IMR-90 (cell line): ENCODE results near the gene ADCY4. TPM values are rescaled to one million over a fixed set of nuclear protein-coding genes. Genes with fewer than 3 reads are reported as not detected.

ENCODE experiments used
- ATAC-seq: fragments of 200-7000 bp; cut with Tn5 transposase; 2 replicates; pipeline ENCODE4 v1.9.1; 2020; ENCODE audit warnings: low read depth, mild to moderate bottlenecking, moderate library complexity
- BruUV-seq: library from RNA; stranded (reverse); fragments of 400-500 nt; replicated peaks from 2 replicates; lab custom pipeline; 2021; lab: Mats Ljungman, UMichigan
- CTCF ChIA-PET: fragments of 300-600 bp; formaldehyde crosslinking; extraction: SDS; loops from one replicate; lab custom pipeline; 2021; ENCODE audit warnings: antibody characterized with exemption; lab: Yijun Ruan, JAX
- POLR2A ChIA-PET: fragments of 300-600 bp; sonication (Branson Sonifier 250); formaldehyde crosslinking; loops from one replicate; lab custom pipeline; 2022; ENCODE audit warnings: antibody characterized with exemption; ENCODE audit not compliant: unreplicated experiment; lab: Charles Lee
- DNase-seq: peaks from one replicate; pipeline ENCODE4 v3.0.0; 2013
- H2AFZ ChIP-seq: replicated peaks from 2 replicates; pipeline ENCODE3; 2013; ENCODE audit warnings: low read length, mild to moderate bottlenecking; ENCODE audit not compliant: poor library complexity
- H2AK5ac ChIP-seq: 2 replicates; pipeline ENCODE4 v1.6.1; 2013; ENCODE audit warnings: low read depth, low read length, inconsistent platforms
- H2AK9ac ChIP-seq: replicated peaks from 2 replicates; pipeline ENCODE3; 2013; ENCODE audit warnings: mild to moderate bottlenecking, low read depth, low read length, moderate library complexity; ENCODE audit not compliant: poor library complexity
- H2BK120ac ChIP-seq: 2 replicates; pipeline ENCODE4 v1.6.1; 2013; ENCODE audit warnings: low read depth, low read length, inconsistent platforms
- H2BK15ac ChIP-seq: 3 replicates; pipeline ENCODE4 v1.6.1; 2013; ENCODE audit warnings: low read depth, low read length, inconsistent platforms
- H2BK20ac ChIP-seq: 2 replicates; pipeline ENCODE4 v1.6.1; 2013; ENCODE audit warnings: low read depth, mild to moderate bottlenecking, inconsistent platforms, low read length, moderate library complexity
- H2BK5ac ChIP-seq: 2 replicates; pipeline ENCODE4 v1.6.1; 2013; ENCODE audit warnings: mild to moderate bottlenecking, low read depth, low read length, inconsistent platforms; ENCODE audit not compliant: poor library complexity, severe bottlenecking
- H3K14ac ChIP-seq: replicated peaks from 2 replicates; pipeline ENCODE4 v1.6.1; 2013; ENCODE audit warnings: low read depth, low read length, inconsistent platforms
- H3K18ac ChIP-seq: 2 replicates; pipeline ENCODE4 v1.6.1; 2013; ENCODE audit warnings: low read depth, low read length, control low read depth
- H3K23ac ChIP-seq: 2 replicates; pipeline ENCODE4 v1.6.1; 2013; ENCODE audit warnings: low read depth, low read length, inconsistent platforms
- H3K27ac ChIP-seq: 2 replicates; pipeline ENCODE4 v1.5.1; 2013; ENCODE audit warnings: mild to moderate bottlenecking, control low read depth, low read length; ENCODE audit not compliant: insufficient read depth
- H3K27me3 ChIP-seq: 2 replicates; pipeline ENCODE4 v1.6.1; 2013; ENCODE audit warnings: low read length; ENCODE audit not compliant: control insufficient read depth, insufficient read depth
- H3K36me3 ChIP-seq: 2 replicates; pipeline ENCODE4 v1.6.1; 2013; ENCODE audit warnings: low read length, mixed read lengths; ENCODE audit not compliant: control insufficient read depth, insufficient read depth
- H3K4ac ChIP-seq: 2 replicates; pipeline ENCODE4 v1.6.1; 2013; ENCODE audit warnings: low read depth, low read length, inconsistent platforms
- H3K4me1 ChIP-seq: 2 replicates; pipeline ENCODE4 v1.6.1; 2013; ENCODE audit warnings: low read length, mixed read lengths; ENCODE audit not compliant: control insufficient read depth, insufficient read depth
- H3K4me2 ChIP-seq: 2 replicates; pipeline ENCODE4 v1.6.1; 2013; ENCODE audit warnings: low read depth, mild to moderate bottlenecking, control low read depth, low read length, moderate library complexity
- H3K4me3 ChIP-seq: 2 replicates; pipeline ENCODE4 v1.5.1; 2013; ENCODE audit warnings: low read depth, mild to moderate bottlenecking, control low read depth, low read length, moderate library complexity; ENCODE audit not compliant: insufficient read depth
- H3K56ac ChIP-seq: 2 replicates; pipeline ENCODE4 v1.6.1; 2013; ENCODE audit warnings: low read length, inconsistent platforms; ENCODE audit not compliant: insufficient read depth; ENCODE audit errors: extremely low read depth
- H3K79me1 ChIP-seq, 2 experiments: 2 replicates each; pipeline ENCODE4 v1.6.1; 2013; ENCODE audit warnings: low read length in 2 of 2, inconsistent platforms in 1 of 2, low read depth in 1 of 2
- H3K9ac ChIP-seq: 2 replicates; pipeline ENCODE4 v1.6.1; 2013; ENCODE audit warnings: low read depth, low read length, control low read depth
- H3K9me1 ChIP-seq: 2 replicates; pipeline ENCODE4 v1.6.1; 2013; ENCODE audit warnings: low read length, inconsistent platforms; ENCODE audit not compliant: insufficient read depth
- H3K9me3 ChIP-seq: 2 replicates; pipeline ENCODE4 v1.6.1; 2013; ENCODE audit warnings: low read length; ENCODE audit not compliant: control insufficient read depth, insufficient read depth
- H4K20me1 ChIP-seq: 2 replicates; pipeline ENCODE4 v1.6.1; 2013; ENCODE audit warnings: low read length, inconsistent platforms; ENCODE audit not compliant: insufficient read depth
- H4K5ac ChIP-seq: 2 replicates; pipeline ENCODE4 v1.6.1; 2013; ENCODE audit warnings: mild to moderate bottlenecking, low read depth, low read length, control low read depth
- H4K8ac ChIP-seq, 2 experiments: 2 replicates each; pipeline ENCODE4 v1.6.1; 2013; ENCODE audit warnings: low read depth in 2 of 2, low read length in 2 of 2, control low read depth in 1 of 2, inconsistent platforms in 1 of 2
- H4K91ac ChIP-seq: 2 replicates; pipeline ENCODE4 v1.6.1; 2013; ENCODE audit warnings: low read depth, low read length, inconsistent platforms; ENCODE audit not compliant: insufficient read depth
- BHLHE40 ChIP-seq: fragments of 150-350 bp; IDR thresholded peaks from 2 replicates; pipeline ENCODE4 v1.6.1; 2016; ENCODE audit warnings: mild to moderate bottlenecking, low read depth, low read length
- CEBPB ChIP-seq: IDR thresholded peaks from 2 replicates; pipeline ENCODE4 v1.6.1; 2012; ENCODE audit warnings: low read depth, low read length, improper control_type of control experiment
- CHD1 ChIP-seq: IDR thresholded peaks from 2 replicates; pipeline ENCODE4 v1.6.1; 2012; ENCODE audit warnings: low read depth, low read length, improper control_type of control experiment
- ELK1 ChIP-seq: fragments of 150-350 bp; IDR thresholded peaks from 2 replicates; pipeline ENCODE4 v1.6.1; 2016; ENCODE audit warnings: low read depth, mild to moderate bottlenecking, low read length, moderate library complexity, borderline replicate concordance
- FOS ChIP-seq: fragments of 150-350 bp; IDR thresholded peaks from 2 replicates; pipeline ENCODE4 v1.6.1; 2016; ENCODE audit warnings: low read depth, low read length
- MAFK ChIP-seq: IDR thresholded peaks from 2 replicates; pipeline ENCODE4 v1.6.1; 2012; ENCODE audit warnings: low read depth, low read length, improper control_type of control experiment
- MAZ ChIP-seq: IDR thresholded peaks from 2 replicates; pipeline ENCODE4 v1.6.1; 2012; ENCODE audit warnings: low read depth, mild to moderate bottlenecking, low read length, improper control_type of control experiment, moderate library complexity, borderline replicate concordance
- MXI1 ChIP-seq: IDR thresholded peaks from 2 replicates; pipeline ENCODE4 v1.6.1; 2012; ENCODE audit warnings: low read depth, mild to moderate bottlenecking, low read length, moderate library complexity, borderline replicate concordance
- NFE2L2 ChIP-seq: fragments of 150-350 bp; IDR thresholded peaks from 2 replicates; pipeline ENCODE4 v1.6.1; 2016; ENCODE audit warnings: low read depth, mild to moderate bottlenecking, low read length
- POLR2A ChIP-seq: IDR thresholded peaks from 2 replicates; pipeline ENCODE4 v1.6.1; 2012; ENCODE audit warnings: mild to moderate bottlenecking, low read depth, low read length
- RAD21 ChIP-seq: IDR thresholded peaks from 2 replicates; pipeline ENCODE4 v1.6.1; 2012; ENCODE audit warnings: low read length, improper control_type of control experiment
- RCOR1 ChIP-seq: IDR thresholded peaks from 2 replicates; pipeline ENCODE4 v1.6.1; 2012; ENCODE audit warnings: mild to moderate bottlenecking, low read length, improper control_type of control experiment; ENCODE audit not compliant: insufficient replicate concordance
- RFX5 ChIP-seq: IDR thresholded peaks from 2 replicates; pipeline ENCODE4 v1.8.0; 2012; ENCODE audit warnings: low read depth, mild to moderate bottlenecking, low read length, moderate library complexity
- SMC3 ChIP-seq: fragments of 150-350 bp; IDR thresholded peaks from 2 replicates; pipeline ENCODE4 v1.6.1; 2016; ENCODE audit warnings: low read depth, mild to moderate bottlenecking, antibody characterized with exemption, low read length, moderate library complexity
- WGBS, 2 experiments: methylation state at CpG; one replicate each; pipeline versions ENCODE4 v1.1.5 to v1.1.7; 2013; ENCODE audit warnings: missing lambda C conversion rate in 2 of 2; ENCODE audit not compliant: insufficient read length in 1 of 2; ENCODE audit errors: extremely low coverage in 2 of 2; 5-methylcytosine and 5-hydroxymethylcytosine counted together
- dilution Hi-C: fragments of 300-500 bp; cut with HindIII; formaldehyde crosslinking; loops from one replicate; pipeline ENCODE4 v1.14.3; 2018; ENCODE audit warnings: low sequenced_read_pairs; ENCODE audit not compliant: unreplicated experiment
- in situ Hi-C: fragments of 300-500 bp; cut with MboI; formaldehyde crosslinking; loops from 3 replicates; pipeline ENCODE4 v1.14.3; 2019; ENCODE audit warnings: low sequenced_read_pairs, inconsistent platforms, mixed read lengths
- intact Hi-C: fragments of 100-400 bp; cut with micrococcal nuclease; formaldehyde crosslinking; loops from 2 replicates; pipeline ENCODE4 v1.10.0; 2022
- polyA plus RNA-seq, 3 experiments: library from polyadenylated mRNA; depleted of rRNA; stranded (reverse); fragments of >200 nt; gene quantifications; 2 replicates each; pipeline ENCODE4 v1.2.3, GENCODE V29; 2012; ENCODE audit warnings: low replicate concordance in 1 of 3
- total RNA-seq: library from RNA; depleted of rRNA; stranded (reverse); fragments of >200 nt; gene quantifications from 2 replicates; pipeline ENCODE4 v1.2.3, GENCODE V29; 2012
- TF ChIP-seq, protein P1 (sequence below): conservative IDR thresholded peaks from 2 replicates; pipeline ENCODE4 v1.5.1; 2012; ENCODE audit warnings: mild to moderate bottlenecking, low read depth, low read length, improper control_type of control experiment
- TF ChIP-seq, protein P2 (sequence below): fragments of 150-350 bp; IDR thresholded peaks from 2 replicates; pipeline ENCODE4 v1.6.1; 2017; ENCODE audit warnings: mild to moderate bottlenecking, antibody characterized with exemption, low read length, low read depth

Gene ADCY4
- total and polyA plus RNA-seq, 2 of the 4 experiments (the other 2 are of a cell fraction) = not detected

DNA sequence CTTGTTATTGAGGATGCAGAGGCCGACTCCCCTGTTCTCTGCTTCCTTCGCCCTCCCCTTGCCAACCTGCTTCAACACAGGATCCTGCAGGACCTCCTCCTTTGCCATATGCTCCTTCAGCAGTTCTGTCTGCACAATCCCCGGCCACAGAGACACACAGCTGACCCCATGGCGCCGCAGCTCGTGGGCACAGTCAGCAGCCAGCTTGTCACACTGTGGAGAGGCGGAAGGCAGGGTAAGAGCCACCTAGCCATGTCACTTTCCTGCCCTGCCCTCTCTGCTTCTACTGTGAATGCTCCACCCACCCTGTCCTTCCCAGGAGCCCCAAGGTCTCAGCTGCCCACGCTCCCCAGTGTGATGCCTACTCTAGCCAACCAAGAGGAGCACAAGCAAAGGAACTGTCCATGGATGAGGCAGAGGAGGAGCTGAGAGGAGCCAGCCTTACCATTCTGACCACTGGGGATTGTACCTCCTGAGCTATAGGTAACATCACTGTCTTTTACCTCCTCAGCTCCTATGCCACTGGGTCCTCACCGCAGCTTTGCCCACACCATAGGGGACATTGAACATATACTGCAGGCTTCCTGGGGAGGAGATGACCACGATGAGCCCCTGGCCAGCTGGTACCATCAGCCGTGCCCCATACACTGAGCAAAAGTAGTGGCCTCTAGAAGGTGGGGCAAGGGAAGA is 42.6 kb downstream of the ADCY4 start:
- Histone ChIP-seq H2AK9ac (no peak overlapping the region), H2BK5ac (no peak overlapping the region), H4K20me1 (no peaks in the 10 kb centered on the region), H3K18ac (no peak overlapping the region), H2AK5ac (no peak overlapping the region), H2AFZ (no peak overlapping the region), H3K9me1 (no peaks in the 10 kb centered on the region), H3K9me3 (no peaks in the 10 kb centered on the region), H3K9ac (no peak overlapping the region), H3K36me3 (peaks cover 28% of the 10 kb centered on the region), H3K27ac (no peak overlapping the region), H2BK15ac (no peak overlapping the region), H4K91ac (no peak overlapping the region), H3K4me1 (peaks cover 3% of the 10 kb centered on the region), H3K56ac (no peak overlapping the region), H3K4me3 (no peak overlapping the region), H3K4ac (no peak overlapping the region), H3K14ac (no peak overlapping the region), H3K27me3 (no peaks in the 10 kb centered on the region), H3K23ac (no peak overlapping the region), H2BK120ac (no peak overlapping the region), H4K8ac (no peak overlapping the region), H4K5ac (no peak overlapping the region), H3K4me2 (no peak overlapping the region), H2BK20ac (no peak overlapping the region), H3K79me1 (0 out of 4 replicates have a peak, but pooled peaks cover 2 to 10% of the 10 kb centered on the region in 2 experiments)
- ATAC-seq = no peak
- dilution Hi-C loops = no loop called here
- POLR2A ChIA-PET = no interaction called here
- CTCF ChIA-PET = interaction anchor here (2.1 kb wide), 1 partner anchor 16 kb away, joined by 5 read pairs; the partner anchor contains the start of gene CIDEB
- WGBS, 2 experiments = no CpG with 5 or more reads among the region's 11 CpGs
- intact Hi-C loops = loop anchor here (10.0 kb wide), 1 partner anchor 307 kb away; the partner anchor contains the start of gene DHRS4L2
- in situ Hi-C loops = no loop called here
- no peak for DNase-seq
- TF ChIP-seq, protein P1, sequence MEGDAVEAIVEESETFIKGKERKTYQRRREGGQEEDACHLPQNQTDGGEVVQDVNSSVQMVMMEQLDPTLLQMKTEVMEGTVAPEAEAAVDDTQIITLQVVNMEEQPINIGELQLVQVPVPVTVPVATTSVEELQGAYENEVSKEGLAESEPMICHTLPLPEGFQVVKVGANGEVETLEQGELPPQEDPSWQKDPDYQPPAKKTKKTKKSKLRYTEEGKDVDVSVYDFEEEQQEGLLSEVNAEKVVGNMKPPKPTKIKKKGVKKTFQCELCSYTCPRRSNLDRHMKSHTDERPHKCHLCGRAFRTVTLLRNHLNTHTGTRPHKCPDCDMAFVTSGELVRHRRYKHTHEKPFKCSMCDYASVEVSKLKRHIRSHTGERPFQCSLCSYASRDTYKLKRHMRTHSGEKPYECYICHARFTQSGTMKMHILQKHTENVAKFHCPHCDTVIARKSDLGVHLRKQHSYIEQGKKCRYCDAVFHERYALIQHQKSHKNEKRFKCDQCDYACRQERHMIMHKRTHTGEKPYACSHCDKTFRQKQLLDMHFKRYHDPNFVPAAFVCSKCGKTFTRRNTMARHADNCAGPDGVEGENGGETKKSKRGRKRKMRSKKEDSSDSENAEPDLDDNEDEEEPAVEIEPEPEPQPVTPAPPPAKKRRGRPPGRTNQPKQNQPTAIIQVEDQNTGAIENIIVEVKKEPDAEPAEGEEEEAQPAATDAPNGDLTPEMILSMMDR = no peak
- TF ChIP-seq NFE2L2 (no peak), RAD21 (no peak), CHD1 (no peak), MAFK (no peak), MAZ (no peak), FOS (no peak), MXI1 (no peak), RCOR1 (no peak), BHLHE40 (no peak), RFX5 (no peak), SMC3 (no peak), CEBPB (no peak), POLR2A (no peak), ELK1 (no peak)
- TF ChIP-seq, protein P2, sequence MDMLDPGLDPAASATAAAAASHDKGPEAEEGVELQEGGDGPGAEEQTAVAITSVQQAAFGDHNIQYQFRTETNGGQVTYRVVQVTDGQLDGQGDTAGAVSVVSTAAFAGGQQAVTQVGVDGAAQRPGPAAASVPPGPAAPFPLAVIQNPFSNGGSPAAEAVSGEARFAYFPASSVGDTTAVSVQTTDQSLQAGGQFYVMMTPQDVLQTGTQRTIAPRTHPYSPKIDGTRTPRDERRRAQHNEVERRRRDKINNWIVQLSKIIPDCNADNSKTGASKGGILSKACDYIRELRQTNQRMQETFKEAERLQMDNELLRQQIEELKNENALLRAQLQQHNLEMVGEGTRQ = no peak
- no TSS peak for BruUV-seq
